ENCODE results near the gene LY6G5C.

DNA sequence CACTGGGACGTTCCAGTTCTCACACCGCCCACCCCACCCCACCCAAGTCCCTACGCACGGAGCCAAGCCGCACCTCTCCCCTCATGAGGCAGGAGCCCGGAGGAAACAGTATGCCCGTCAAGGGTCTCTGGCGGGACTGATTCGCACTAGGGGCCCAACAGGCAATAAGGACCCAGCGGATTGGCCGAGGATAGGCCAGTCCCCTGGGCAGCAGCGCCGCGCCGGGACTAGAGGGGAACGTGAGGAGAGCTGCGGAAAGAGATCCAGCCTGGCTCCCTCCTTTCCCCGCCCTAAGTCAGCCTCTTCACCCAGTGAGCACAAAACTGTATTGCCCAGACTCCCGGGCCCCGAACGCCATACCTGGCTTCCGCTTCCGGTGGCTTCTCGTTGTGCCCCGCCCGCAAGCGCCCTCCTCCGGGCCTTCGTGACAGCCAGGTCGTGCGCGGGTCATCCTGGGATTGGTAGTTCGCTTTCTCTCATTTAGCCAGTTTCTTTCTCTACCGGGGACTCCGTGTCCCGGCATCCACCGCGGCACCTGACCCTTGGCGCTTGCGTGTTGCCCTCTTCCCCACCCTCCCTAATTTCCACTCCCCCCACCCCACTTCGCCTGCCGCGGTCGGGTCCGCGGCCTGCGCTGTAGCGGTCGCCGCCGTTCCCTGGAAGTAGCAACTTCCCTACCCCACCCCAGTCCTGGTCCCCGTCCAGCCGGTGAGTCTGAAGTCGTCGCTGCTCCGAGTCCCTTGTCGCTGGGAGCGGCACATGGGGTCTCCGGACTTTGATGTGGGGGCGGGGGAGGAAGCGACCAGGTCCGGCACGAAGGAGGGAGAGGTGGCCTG lies 15.1 kb downstream of the LY6G5C start, which contains the start of gene CSNK2B:
- TF ChIP-seq CTCF (IDR thresholded peaks at IDR 0.05) (no peak), EZH2 (IDR thresholded peaks at IDR 0.05; ENCODE audit: borderline replicate concordance, insufficient read depth, low read depth, low read length, poor library complexity, severe bottlenecking) (no peak)

Measured in B cell (primary cell).